ENCODE results near the gene PPBP.

DNA sequence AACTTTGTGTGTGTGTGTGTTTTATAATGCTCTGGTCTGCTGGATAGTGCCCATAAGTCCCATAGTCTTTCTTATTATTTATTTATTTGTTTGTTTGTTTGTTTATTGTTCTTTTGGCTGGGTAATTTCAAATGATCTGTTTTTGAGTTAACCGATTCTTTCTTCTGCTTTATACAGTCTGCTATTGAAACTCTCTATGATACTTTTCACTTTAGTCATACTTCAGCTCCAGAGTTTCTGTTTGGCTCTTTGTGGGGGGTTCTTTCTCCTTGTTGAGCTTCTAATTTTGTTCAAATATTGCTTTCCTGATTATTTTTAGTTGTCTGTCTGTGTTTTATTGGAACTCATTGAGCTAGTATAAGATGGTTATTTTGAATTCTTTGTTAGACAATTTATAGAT lies 40.5 kb upstream of the PPBP start:
- TF ChIP-seq CTCF (IDR thresholded peaks at IDR 0.05) (no peak), POLR2A (IDR thresholded peaks at IDR 0.05; ENCODE audit: low read depth) (no peak), POLR2AphosphoS5 (IDR thresholded peaks at IDR 0.05) (no peak), EP300 (IDR thresholded peaks at IDR 0.05) (no peak)
